WTC11 (cell line): ENCODE data around the gene ANKRD13C. TPM values are rescaled to one million over a fixed set of nuclear protein-coding genes. Genes with fewer than 3 reads are reported as not detected.

Experiments
- ATAC-seq: fragments of 200-7000 bp; cut with Tn5 transposase; 2 replicates; pipeline ENCODE4 v1.10.0; 2021; ENCODE audit warnings: mild to moderate bottlenecking, moderate library complexity
- CTCF ChIA-PET: fragments of 300-600 bp; sonication (Branson Sonifier 250); formaldehyde crosslinking; loops from one replicate; lab custom pipeline; 2021; ENCODE audit warnings: antibody characterized with exemption; lab: Charles Lee
- POLR2A ChIA-PET: fragments of 350-600 bp; sonication (Branson Sonifier 250); formaldehyde crosslinking; loops from one replicate; lab custom pipeline; 2021; ENCODE audit warnings: antibody characterized with exemption; lab: Charles Lee
- DNase-seq: peaks from one replicate; pipeline ENCODE4 v3.0.0; 2021; ENCODE audit warnings: low spot score
- H3K27ac Mint-ChIP-seq: 2 replicates; pipeline ENCODE4 v1.8.0; 2021; ENCODE audit warnings: mixed read lengths
- H3K27me3 Mint-ChIP-seq: 2 replicates; pipeline ENCODE4 v1.8.0; 2021; ENCODE audit warnings: low read depth, mild to moderate bottlenecking, moderate library complexity, mixed read lengths
- H3K36me3 Mint-ChIP-seq: 2 replicates; pipeline ENCODE4 v1.8.0; 2021; ENCODE audit warnings: mixed read lengths
- H3K4me1 Mint-ChIP-seq: 2 replicates; pipeline ENCODE4 v1.8.0; 2022; ENCODE audit warnings: mixed read lengths
- H3K4me3 Mint-ChIP-seq: 2 replicates; pipeline ENCODE4 v1.8.0; 2021; ENCODE audit warnings: mild to moderate bottlenecking, moderate library complexity, mixed read lengths
- H3K9me3 Mint-ChIP-seq: 2 replicates; pipeline ENCODE4 v1.8.0; 2021; ENCODE audit warnings: mixed read lengths
- ATF2 ChIP-seq: sonication (generic); formaldehyde crosslinking; IDR thresholded peaks from 2 replicates; pipeline ENCODE4 v1.8.1; 2022; ENCODE audit warnings: low read depth, missing genetic modification reagents, borderline replicate concordance
- EMX1 ChIP-seq: fragments of 250-450 bp; sonication (Bioruptor Pico); IDR thresholded peaks from 2 replicates; pipeline ENCODE4 v1.8.0; 2021; ENCODE audit warnings: mild to moderate bottlenecking
- ETV6 ChIP-seq: sonication (generic); formaldehyde crosslinking; IDR thresholded peaks from 2 replicates; pipeline ENCODE4 v1.8.1; 2022; ENCODE audit warnings: mild to moderate bottlenecking, missing genetic modification reagents
- FOXP1 ChIP-seq: sonication (generic); formaldehyde crosslinking; IDR thresholded peaks from 2 replicates; pipeline ENCODE4 v1.8.0; 2022; ENCODE audit warnings: missing genetic modification reagents, mild to moderate bottlenecking, moderate library complexity, borderline replicate concordance
- IRF2 ChIP-seq: sonication (generic); formaldehyde crosslinking; IDR thresholded peaks from 2 replicates; pipeline ENCODE4 v1.8.0; 2022; ENCODE audit warnings: low read depth, missing genetic modification reagents, borderline replicate concordance
- NR2C2 ChIP-seq: sonication (generic); formaldehyde crosslinking; IDR thresholded peaks from 2 replicates; pipeline ENCODE4 v1.8.0; 2022; ENCODE audit warnings: mild to moderate bottlenecking, missing genetic modification reagents
- OVOL2 ChIP-seq: fragments of 250-450 bp; sonication (Bioruptor Pico); IDR thresholded peaks from 2 replicates; pipeline ENCODE4 v1.9.0; 2021; ENCODE audit warnings: mild to moderate bottlenecking, borderline replicate concordance
- PRRX2 ChIP-seq: fragments of 250-450 bp; sonication (Bioruptor Pico); IDR thresholded peaks from 2 replicates; pipeline ENCODE4 v1.8.0; 2021; ENCODE audit warnings: mild to moderate bottlenecking
- SOX15 ChIP-seq: fragments of 250-450 bp; sonication (Bioruptor Pico); IDR thresholded peaks from 2 replicates; pipeline ENCODE4 v1.9.0; 2021; ENCODE audit warnings: mild to moderate bottlenecking
- USF1 ChIP-seq: sonication (generic); formaldehyde crosslinking; IDR thresholded peaks from 2 replicates; pipeline ENCODE4 v1.8.0; 2022; ENCODE audit warnings: mild to moderate bottlenecking, missing genetic modification reagents
- ZNF121 ChIP-seq: sonication (generic); formaldehyde crosslinking; IDR thresholded peaks from 2 replicates; pipeline ENCODE4 v1.8.0; 2023; ENCODE audit warnings: missing genetic modification reagents
- ZNF138 ChIP-seq: sonication (generic); formaldehyde crosslinking; conservative IDR thresholded peaks from 2 replicates; pipeline ENCODE4 v1.8.1; 2022; ENCODE audit warnings: mild to moderate bottlenecking, moderate library complexity, missing genetic modification reagents
- ZNF219 ChIP-seq: sonication (generic); formaldehyde crosslinking; IDR thresholded peaks from 2 replicates; pipeline ENCODE4 v1.8.0; 2023; ENCODE audit warnings: missing genetic modification reagents, mild to moderate bottlenecking, borderline replicate concordance
- total RNA-seq: library from RNA; stranded (reverse); gene quantifications from 3 replicates; pipeline ENCODE4 v1.2.3, GENCODE V29; 2021
- TF ChIP-seq, protein P1 (sequence below): sonication (generic); formaldehyde crosslinking; IDR thresholded peaks from 2 replicates; pipeline ENCODE4 v1.8.1; 2022; ENCODE audit warnings: missing genetic modification reagents, borderline replicate concordance
- TF ChIP-seq, protein P2 (sequence below): sonication (generic); formaldehyde crosslinking; IDR thresholded peaks from 2 replicates; pipeline ENCODE4 v1.8.1; 2023; ENCODE audit warnings: mild to moderate bottlenecking, missing genetic modification reagents
- TF ChIP-seq, protein P3 (sequence below): sonication (generic); formaldehyde crosslinking; IDR thresholded peaks from 2 replicates; pipeline ENCODE4 v1.8.0; 2023; ENCODE audit warnings: missing genetic modification reagents, mild to moderate bottlenecking, borderline replicate concordance
- TF ChIP-seq, protein P4 (sequence below): fragments of 250-450 bp; sonication (Bioruptor Pico); IDR thresholded peaks from 2 replicates; pipeline ENCODE4 v1.8.0; 2021; ENCODE audit warnings: mild to moderate bottlenecking

Gene ANKRD13C
- total RNA-seq, 1 experiment from 2014 or later = 22.5 TPM

GRCh38 chr1:70315782-70316181 lies 38.7 kb downstream of the ANKRD13C start:
- H3K27me3 Mint-ChIP-seq = no peaks in the 10 kb centered on the region
- TF ChIP-seq IRF2 (CRISPR knock-in tag) (no peak), ZNF138 (no peak), NR2C2 (CRISPR knock-in tag) (no peak), PRRX2 (CRISPR knock-in tag) (no peak)
- TF ChIP-seq, protein P1, sequence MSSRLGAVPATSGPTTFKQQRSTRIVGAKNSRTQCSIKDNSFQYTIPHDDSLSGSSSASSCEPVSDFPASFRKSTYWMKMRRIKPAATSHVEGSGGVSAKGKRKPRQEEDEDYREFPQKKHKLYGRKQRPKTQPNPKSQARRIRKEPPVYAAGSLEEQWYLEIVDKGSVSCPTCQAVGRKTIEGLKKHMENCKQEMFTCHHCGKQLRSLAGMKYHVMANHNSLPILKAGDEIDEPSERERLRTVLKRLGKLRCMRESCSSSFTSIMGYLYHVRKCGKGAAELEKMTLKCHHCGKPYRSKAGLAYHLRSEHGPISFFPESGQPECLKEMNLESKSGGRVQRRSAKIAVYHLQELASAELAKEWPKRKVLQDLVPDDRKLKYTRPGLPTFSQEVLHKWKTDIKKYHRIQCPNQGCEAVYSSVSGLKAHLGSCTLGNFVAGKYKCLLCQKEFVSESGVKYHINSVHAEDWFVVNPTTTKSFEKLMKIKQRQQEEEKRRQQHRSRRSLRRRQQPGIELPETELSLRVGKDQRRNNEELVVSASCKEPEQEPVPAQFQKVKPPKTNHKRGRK (CRISPR knock-in tag) = no peak
- POLR2A ChIA-PET = interaction anchor here (0.7 to 0.8 kb wide), 2 partner anchors 33 to 96 kb away, joined by 3 read pairs; partner anchors contain the start of gene CTH
- H3K4me3 Mint-ChIP-seq = no peak overlapping the region
- H3K36me3 Mint-ChIP-seq = no peaks in the 10 kb centered on the region
- ATAC-seq (no peak), DNase-seq (no peak)
- H3K9me3 Mint-ChIP-seq = no peaks in the 10 kb centered on the region
- H3K4me1 Mint-ChIP-seq = no peaks in the 10 kb centered on the region
- H3K27ac Mint-ChIP-seq = peak overlapping the region; percentile 54
- CTCF ChIA-PET = no interaction called here

DNA sequence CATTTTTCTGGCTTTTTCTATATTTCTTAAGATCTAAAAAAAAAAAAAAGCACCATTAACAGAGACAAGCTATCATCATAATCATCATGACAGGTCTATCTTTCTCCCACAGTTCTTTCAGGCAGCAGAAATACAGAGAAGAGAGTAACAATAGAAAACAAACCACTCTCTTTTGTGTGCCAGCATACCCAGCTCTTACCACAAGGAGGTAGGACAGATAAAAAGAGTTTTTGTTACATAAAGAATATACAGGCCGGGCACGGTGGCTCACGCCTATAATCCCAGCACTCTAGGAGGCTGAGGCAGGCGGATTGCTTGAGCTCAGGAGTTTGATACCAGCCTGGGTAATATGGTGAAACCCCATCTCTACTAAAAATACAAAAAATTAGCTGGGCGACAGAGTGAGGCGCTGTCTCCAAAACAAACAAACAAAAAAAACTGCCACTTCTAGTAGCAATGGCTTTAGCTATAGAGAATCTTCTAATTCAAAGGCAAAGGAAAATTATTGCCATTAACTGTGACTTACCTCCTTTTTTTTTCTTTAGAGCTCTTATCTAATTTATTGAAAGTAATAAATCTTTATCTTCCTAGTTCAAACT lies 39.7 kb downstream of the ANKRD13C start:
- Mint-ChIP-seq H3K36me3 (no peaks in the 10 kb centered on the region), H3K4me3 (no peak overlapping the region), H3K27ac (no peak overlapping the region), H3K9me3 (no peaks in the 10 kb centered on the region), H3K4me1 (no peaks in the 10 kb centered on the region), H3K27me3 (no peaks in the 10 kb centered on the region)
- CTCF ChIA-PET = interaction anchor here (0.7 to 1.1 kb wide), 3 partner anchors 14 to 172 kb away, joined by 3 to 7 read pairs (median 3); partner anchors contain the start of gene CTH
- DNase-seq = no peak
- ATAC-seq = peak; percentile 39
- TF ChIP-seq, protein P2, sequence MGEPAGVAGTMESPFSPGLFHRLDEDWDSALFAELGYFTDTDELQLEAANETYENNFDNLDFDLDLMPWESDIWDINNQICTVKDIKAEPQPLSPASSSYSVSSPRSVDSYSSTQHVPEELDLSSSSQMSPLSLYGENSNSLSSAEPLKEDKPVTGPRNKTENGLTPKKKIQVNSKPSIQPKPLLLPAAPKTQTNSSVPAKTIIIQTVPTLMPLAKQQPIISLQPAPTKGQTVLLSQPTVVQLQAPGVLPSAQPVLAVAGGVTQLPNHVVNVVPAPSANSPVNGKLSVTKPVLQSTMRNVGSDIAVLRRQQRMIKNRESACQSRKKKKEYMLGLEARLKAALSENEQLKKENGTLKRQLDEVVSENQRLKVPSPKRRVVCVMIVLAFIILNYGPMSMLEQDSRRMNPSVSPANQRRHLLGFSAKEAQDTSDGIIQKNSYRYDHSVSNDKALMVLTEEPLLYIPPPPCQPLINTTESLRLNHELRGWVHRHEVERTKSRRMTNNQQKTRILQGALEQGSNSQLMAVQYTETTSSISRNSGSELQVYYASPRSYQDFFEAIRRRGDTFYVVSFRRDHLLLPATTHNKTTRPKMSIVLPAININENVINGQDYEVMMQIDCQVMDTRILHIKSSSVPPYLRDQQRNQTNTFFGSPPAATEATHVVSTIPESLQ (CRISPR knock-in tag) = no peak
- TF ChIP-seq ZNF138 (no peak), ZNF219 (CRISPR knock-in tag) (no peak), OVOL2 (no peak), FOXP1 (CRISPR knock-in tag) (no peak), SOX15 (no peak), ETV6 (CRISPR knock-in tag) (no peak), USF1 (CRISPR knock-in tag) (no peak), ATF2 (no peak), ZNF121 (CRISPR knock-in tag) (no peak)
- TF ChIP-seq, protein P1 (CRISPR knock-in tag) = no peak
- POLR2A ChIA-PET = interaction anchor here (0.7 to 1.5 kb wide), 3 partner anchors 24 to 1309 kb away, joined by 3 to 5 read pairs (median 5); partner anchors contain the start of gene CTH

- Mint-ChIP-seq H3K9me3 (no peaks in the 10 kb centered on the region), H3K36me3 (peaks cover 8% of the 10 kb centered on the region; the same call in 1 of the 2 replicates), H3K4me3 (no peak overlapping the region), H3K27me3 (no peaks in the 10 kb centered on the region), H3K4me1 (no peaks in the 10 kb centered on the region), H3K27ac (no peak overlapping the region)
- POLR2A ChIA-PET = no interaction called here
- ATAC-seq (no peak), DNase-seq (no peak)
- CTCF ChIA-PET = no interaction called here
- TF ChIP-seq, protein P3, sequence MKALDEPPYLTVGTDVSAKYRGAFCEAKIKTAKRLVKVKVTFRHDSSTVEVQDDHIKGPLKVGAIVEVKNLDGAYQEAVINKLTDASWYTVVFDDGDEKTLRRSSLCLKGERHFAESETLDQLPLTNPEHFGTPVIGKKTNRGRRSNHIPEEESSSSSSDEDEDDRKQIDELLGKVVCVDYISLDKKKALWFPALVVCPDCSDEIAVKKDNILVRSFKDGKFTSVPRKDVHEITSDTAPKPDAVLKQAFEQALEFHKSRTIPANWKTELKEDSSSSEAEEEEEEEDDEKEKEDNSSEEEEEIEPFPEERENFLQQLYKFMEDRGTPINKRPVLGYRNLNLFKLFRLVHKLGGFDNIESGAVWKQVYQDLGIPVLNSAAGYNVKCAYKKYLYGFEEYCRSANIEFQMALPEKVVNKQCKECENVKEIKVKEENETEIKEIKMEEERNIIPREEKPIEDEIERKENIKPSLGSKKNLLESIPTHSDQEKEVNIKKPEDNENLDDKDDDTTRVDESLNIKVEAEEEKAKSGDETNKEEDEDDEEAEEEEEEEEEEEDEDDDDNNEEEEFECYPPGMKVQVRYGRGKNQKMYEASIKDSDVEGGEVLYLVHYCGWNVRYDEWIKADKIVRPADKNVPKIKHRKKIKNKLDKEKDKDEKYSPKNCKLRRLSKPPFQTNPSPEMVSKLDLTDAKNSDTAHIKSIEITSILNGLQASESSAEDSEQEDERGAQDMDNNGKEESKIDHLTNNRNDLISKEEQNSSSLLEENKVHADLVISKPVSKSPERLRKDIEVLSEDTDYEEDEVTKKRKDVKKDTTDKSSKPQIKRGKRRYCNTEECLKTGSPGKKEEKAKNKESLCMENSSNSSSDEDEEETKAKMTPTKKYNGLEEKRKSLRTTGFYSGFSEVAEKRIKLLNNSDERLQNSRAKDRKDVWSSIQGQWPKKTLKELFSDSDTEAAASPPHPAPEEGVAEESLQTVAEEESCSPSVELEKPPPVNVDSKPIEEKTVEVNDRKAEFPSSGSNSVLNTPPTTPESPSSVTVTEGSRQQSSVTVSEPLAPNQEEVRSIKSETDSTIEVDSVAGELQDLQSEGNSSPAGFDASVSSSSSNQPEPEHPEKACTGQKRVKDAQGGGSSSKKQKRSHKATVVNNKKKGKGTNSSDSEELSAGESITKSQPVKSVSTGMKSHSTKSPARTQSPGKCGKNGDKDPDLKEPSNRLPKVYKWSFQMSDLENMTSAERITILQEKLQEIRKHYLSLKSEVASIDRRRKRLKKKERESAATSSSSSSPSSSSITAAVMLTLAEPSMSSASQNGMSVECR = no peak
- TF ChIP-seq, protein P4, sequence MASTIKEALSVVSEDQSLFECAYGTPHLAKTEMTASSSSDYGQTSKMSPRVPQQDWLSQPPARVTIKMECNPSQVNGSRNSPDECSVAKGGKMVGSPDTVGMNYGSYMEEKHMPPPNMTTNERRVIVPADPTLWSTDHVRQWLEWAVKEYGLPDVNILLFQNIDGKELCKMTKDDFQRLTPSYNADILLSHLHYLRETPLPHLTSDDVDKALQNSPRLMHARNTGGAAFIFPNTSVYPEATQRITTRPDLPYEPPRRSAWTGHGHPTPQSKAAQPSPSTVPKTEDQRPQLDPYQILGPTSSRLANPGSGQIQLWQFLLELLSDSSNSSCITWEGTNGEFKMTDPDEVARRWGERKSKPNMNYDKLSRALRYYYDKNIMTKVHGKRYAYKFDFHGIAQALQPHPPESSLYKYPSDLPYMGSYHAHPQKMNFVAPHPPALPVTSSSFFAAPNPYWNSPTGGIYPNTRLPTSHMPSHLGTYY (CRISPR knock-in tag) = no peak
- TF ChIP-seq IRF2 (CRISPR knock-in tag) = no peak
- no peak for TF ChIP-seq EMX1 (CRISPR knock-in tag)
These were observed 43.2 kb downstream of the ANKRD13C start for GRCh38 chr1:70311369-70311768.
